Erythroblast (primary cell): ENCODE results near the gene SIRT6.

Source experiments
- DNase-seq, 2 experiments: peaks; one replicate each; lab custom pipeline; 2025; lab: John Stamatoyannopoulos, UW
- GATA1 ChIP-seq: IDR thresholded peaks from 2 replicates; pipeline ENCODE4 v1.6.1; 2011; ENCODE audit warnings: low read depth, mild to moderate bottlenecking, control low read depth, low read length, moderate library complexity
- POLR2A ChIP-seq: IDR thresholded peaks from 2 replicates; pipeline ENCODE4 v1.6.1; 2011; ENCODE audit warnings: mild to moderate bottlenecking, low read length

Gene SIRT6

GRCh38 chr19:4189641-4190040 is 7.3 kb upstream of the SIRT6 start:
- no peak for DNase-seq
- TF ChIP-seq POLR2A: no peak
- TF ChIP-seq GATA1: no peak

GRCh38 chr19:4187313-4188122 is 5.2 kb upstream of the SIRT6 start:
- DNase-seq: no peak
- no peak for TF ChIP-seq GATA1
- TF ChIP-seq POLR2A: no peak

DNA sequence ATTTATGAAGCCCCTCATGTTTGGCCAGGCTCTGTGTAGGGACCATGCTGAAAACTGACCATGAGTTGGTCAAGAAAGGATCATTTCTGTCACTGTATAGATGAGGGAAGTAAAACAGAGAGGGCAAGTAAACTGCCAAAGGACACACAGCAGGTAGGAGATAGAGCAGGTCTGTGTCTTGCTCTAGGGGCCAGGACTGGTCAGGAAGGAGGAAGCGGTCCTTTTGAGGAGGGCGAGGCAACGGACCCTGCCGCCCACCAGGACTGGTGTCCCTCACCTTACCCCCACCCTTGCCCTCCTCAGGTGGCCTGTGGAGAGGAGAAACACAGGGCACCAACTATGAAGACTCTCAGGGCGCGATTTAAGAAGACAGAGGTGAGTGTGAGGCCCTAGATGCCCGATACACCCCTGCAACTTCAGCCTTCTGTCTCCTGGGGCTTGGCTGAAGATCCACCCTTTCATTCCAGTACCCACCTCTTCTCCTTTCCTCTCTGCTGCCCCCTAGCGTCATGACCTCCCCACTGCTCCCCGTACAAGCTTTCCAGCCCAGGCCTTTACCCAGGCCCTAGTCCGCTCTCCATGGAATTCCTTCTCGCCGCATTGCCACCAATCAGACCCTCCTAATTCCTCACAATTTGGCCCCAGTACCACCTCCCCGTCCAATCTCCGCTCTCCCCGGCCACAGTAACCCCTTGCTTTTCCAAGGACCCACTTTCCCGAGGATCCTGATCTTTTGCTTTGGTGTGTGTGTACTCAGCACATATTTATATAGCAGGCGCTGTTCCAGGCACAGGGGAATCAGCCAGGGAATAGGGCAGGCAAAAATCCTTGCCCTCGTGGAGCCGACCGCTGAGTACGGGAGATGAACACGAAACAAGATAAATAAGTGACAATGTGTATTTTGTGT is 4.0 kb upstream of the SIRT6 start:
- TF ChIP-seq GATA1: no peak
- no peak for TF ChIP-seq POLR2A
- DNase-seq: peak; percentile 79 to 90

GRCh38 chr19:4185413-4186086 is 3.2 kb upstream of the SIRT6 start:
- no peak for DNase-seq

DNA sequence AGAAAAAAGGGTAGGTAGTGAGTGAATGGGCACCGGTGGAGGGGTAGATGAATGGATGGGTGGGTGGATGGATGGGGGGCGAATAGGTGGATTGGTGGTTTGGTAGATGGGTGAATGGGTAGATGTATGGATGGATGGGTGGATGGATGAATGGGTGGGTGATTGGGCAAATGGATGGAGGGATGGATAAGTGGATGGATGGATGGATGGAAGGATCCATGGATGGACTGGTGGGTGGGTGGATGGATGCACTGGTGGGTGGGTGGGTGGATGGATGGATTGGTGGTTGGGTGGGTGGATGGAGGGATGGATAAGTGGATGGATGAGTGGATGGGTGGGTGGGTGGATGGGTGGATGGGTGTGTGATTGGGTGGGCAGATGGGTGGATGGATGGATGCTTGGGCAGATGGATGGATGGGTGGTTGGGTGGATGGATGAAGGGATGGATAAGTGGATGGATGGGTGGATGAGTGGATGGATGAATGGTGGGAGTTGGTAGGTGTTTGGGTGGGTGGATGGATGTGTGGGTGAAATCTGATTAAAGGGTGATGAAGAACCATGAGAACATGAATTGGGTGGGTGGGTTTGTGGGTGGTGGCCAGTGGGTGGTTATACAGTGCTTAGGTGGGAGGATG is 2.5 kb upstream of the SIRT6 start:
- TF ChIP-seq GATA1 (no peak), POLR2A (no peak)
- DNase-seq: no peak

More at GRCh38 chr19:4185413-4186086, 3.2 kb upstream of the SIRT6 start:
- TF ChIP-seq POLR2A (no peak), GATA1 (no peak)

DNA sequence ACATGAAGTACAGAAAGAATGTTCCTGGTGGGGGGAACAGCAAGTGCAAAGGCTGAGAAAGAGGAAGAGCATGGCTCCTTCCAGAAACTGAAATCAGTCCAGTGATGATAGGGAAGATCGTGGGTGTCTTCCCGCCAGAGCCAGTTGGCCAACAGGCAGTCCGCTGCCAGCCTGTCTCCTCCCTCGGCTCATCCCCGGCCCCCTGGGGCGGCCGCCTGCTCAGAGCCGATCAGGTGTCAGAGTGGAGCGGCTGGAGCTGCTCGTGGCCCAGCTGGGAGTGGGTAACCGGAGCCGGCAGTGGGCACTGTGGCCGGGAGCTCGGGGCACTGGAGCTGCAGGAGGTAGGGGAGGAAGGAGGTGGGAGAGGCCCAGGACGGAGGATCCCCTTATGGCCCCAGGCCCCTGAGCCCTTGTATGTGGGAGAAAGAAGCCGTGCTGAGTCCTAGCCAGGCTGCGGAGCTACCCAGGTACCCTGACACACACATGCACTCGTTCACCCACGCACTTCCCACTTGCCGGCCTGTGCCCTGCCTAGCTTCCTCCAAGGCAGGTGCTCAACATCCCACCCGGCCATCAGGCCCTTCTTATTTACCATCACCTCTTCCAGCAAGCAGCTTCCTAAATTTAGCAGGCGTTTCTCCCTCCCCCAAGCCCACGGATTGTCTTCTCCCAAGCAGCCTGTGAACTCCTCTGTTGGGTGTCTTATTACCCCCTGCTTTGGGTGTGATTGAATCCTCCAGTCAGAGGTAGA is 1.8 kb upstream of the SIRT6 start:
- no peak for DNase-seq
- TF ChIP-seq GATA1 (no peak), POLR2A (no peak)

GRCh38 chr19:4181053-4181508 is 1.3 kb downstream of the SIRT6 start:
- TF ChIP-seq POLR2A (peak; percentile 38), GATA1 (no peak)
- DNase-seq: peak; percentile 76 to 85

DNA sequence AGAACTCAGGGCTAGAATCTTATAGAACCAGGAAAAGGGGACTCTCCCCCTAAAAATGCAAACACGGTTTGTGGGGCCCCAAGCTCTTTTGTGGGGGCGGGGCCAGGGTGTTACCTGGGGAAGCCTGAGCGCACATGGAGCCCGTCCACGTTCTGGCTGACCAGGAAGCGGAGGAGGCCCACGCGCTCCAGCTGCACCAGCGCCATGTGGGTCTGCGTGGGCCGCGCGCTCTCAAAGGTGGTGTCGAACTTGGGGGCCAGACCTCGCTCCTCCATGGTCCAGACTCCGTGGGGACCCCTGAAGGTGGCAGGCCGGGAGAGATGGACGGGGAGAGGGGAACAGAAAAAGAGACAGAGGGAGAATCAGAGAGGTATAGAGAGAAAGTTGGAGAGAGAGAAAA is 3.4 kb downstream of the SIRT6 start:
- no peak for DNase-seq
- TF ChIP-seq GATA1: no peak

- TF ChIP-seq POLR2A (no peak), GATA1 (no peak)
- DNase-seq: no peak
Observed at GRCh38 chr19:4177146-4177545, 5.2 kb downstream of the SIRT6 start.

- TF ChIP-seq GATA1 (no peak), POLR2A (no peak)
- no peak for DNase-seq
Observed at GRCh38 chr19:4175669-4175931, 6.8 kb downstream of the SIRT6 start.

DNA sequence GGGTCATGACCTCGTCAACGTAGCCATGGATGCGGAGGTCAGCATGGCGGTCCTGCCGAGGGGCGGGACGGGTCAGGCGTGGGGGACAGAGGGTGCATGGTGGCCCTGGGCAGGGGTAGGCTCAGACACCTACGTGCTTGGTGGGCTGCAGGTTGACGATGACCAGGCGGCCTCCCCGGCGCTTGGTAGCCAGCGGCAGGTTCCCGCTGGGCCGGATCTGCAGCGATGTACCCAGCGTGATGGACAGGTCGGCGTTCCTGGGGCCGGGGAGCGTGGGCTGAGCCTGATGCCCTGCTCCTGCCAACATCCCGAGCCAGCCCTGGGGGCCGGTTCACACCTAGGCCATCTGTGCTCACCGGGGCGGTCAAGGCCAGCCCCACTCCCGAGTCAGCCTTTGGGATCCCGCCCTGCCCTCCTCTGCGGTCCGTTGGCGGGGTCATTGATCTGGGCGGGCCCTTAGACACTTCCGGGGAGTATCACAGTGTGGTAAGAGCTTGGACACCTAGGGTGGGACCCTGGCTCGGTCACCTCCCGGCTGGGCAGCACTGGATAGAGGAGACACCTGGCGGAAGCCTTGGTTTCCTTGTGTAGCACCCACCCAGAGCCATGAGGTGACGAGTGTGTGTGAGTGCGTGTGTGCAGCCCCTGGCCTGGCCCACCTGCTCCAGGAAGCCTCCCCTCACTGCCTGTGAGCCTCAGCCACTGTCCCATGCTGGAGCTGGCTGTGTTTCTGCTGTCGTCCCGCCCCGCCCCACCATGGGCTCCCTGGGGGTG is 7.3 kb downstream of the SIRT6 start:
- TF ChIP-seq POLR2A (no peak), GATA1 (no peak)

DNA sequence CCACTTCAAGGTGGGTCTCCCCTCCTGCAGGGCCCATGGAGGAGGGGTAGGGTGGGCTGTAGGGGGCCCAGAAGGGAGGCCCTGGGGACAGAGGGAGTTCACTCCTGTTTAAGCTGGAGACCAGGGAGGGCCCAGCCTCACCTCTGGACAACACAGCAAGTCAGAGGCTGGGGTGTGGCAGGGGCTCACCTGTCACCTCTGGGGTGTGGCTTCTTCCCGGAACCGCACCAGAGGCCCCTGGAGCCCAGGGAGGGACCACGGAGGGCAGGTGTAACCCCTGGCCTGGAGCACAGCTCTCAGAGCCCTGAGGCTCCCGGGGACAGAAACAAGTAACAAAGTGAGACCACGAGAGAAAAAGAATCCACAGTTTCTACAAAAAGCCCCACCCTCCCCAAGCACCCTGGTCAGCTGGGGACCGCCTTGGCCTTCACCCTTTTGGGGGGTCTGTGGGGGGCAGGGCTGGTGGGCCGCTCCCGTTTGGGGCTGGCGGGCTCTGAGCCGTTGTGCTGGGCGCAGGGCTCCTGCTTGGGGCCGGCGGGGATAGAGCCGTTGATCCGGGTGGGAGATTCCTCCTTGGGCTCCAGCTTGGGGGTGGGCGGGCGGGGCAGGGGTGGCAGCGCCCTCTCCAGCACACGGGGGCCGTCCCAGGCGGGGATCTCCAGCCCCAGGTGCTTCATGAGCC is 8.0 kb downstream of the SIRT6 start:
- TF ChIP-seq GATA1 (no peak), POLR2A (no peak)
- DNase-seq: no peak

More for the DNA sequence above, 7.3 kb downstream of the SIRT6 start:
- no peak for DNase-seq
